Left ventricle myocardium inferior (tissue), 1 donor: ENCODE results near the gene AGAP9. TPM values are rescaled to one million over a fixed set of nuclear protein-coding genes. Genes with fewer than 3 reads are reported as not detected.
"Not testable (repeated sequence)": the region's sequence is repeated elsewhere in the genome, so short reads cannot be mapped to it uniquely, and the experiment has no call there.

Source experiments
- DNase-seq: peaks from one replicate; pipeline ENCODE4 v3.0.0-alpha.2; 2020
- H3K27ac ChIP-seq: fragments of 200-600 bp; replicated peaks from 2 replicates; pipeline ENCODE4 v1.8.0; 2021
- H3K27me3 ChIP-seq: fragments of 200-600 bp; 2 replicates; pipeline ENCODE4 v1.8.0; 2021; ENCODE audit warnings: low read depth
- H3K36me3 ChIP-seq: fragments of 200-600 bp; 2 replicates; pipeline ENCODE4 v1.8.0; 2021
- H3K4me1 ChIP-seq: fragments of 200-600 bp; 2 replicates; pipeline ENCODE4 v1.8.0; 2021
- H3K4me3 ChIP-seq: fragments of 200-600 bp; 2 replicates; pipeline ENCODE4 v1.8.0; 2021; ENCODE audit warnings: mild to moderate bottlenecking, moderate library complexity
- H3K9me3 ChIP-seq: fragments of 200-600 bp; replicated peaks from 2 replicates; pipeline ENCODE4 v1.8.0; 2021
- intact Hi-C: fragments of 100-400 bp; cut with micrococcal nuclease; formaldehyde crosslinking; loops from one replicate; pipeline ENCODE4 v1.11.0; 2022
- long read RNA-seq: library from polyadenylated mRNA; unstranded; transcript quantifications from one replicate; pipeline ENCODE4 v2.0.0, GENCODE V29; 2021
- total RNA-seq: library from RNA; stranded (reverse); fragmentation: NEBNext Ultra II Directional; extraction: Animal tissue kit (Norgen Biotek cat#: 25700); gene quantifications from one replicate; pipeline ENCODE4 v1.2.1, GENCODE V29; 2021
- donor health status: DM: no; HTN: yes; CAD: no; lungs with severe emphysema.

AGAP9 gene
- 1.6 TPM for total RNA-seq
- long read RNA-seq: 0 reads

- H3K4me1 ChIP-seq, H3K27ac ChIP-seq, DNase-seq, H3K9me3 ChIP-seq, H3K36me3 ChIP-seq, H3K4me3 ChIP-seq, H3K27me3 ChIP-seq, intact Hi-C loops: not testable (repeated sequence)
Measured at GRCh38 chr10:47523475-47523874, at the start of gene AGAP9. AGAP9 (minus strand) TSS chr10:47523638; CDS start chr10:47523526, 112 bp downstream.

DNA sequence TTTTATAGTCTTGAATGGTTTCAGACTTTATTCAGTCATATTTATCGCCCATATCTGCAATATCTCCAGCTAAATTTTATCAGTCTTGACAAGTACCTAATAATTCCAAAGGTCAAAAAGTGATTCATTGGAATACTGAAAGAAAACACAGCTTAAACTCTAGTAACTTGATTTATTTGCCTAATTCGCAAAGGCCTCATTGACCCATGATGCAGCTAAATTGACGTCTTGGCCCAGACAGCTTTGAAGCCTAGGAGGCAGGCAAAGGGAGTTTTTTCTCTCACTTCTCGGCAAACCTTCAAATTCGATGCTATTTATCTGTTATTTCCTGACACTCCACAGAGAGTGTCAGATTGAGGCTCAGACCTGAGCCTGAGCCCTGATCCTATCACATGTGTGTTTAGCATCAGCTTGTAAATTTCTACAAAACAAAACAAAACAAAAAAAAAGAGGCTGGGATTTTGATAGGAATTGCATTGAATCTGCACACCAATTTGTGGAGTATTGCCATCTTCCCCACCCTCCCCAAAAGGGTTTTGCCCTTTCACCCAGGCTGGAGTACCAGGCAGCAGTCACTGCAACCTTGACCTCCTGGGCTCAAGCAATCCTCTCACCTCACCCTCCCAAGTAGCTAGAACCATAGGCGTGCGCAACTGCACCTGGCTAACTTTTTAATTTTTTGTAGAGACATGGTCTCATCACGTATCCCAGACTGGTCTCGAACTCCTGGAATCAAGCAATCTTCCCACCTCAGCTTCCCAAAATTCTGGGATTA is 47.9 kb upstream of the AGAP9 start:
- H3K36me3 ChIP-seq, H3K27me3 ChIP-seq, H3K4me1 ChIP-seq, H3K9me3 ChIP-seq, H3K27ac ChIP-seq, DNase-seq, intact Hi-C loops, H3K4me3 ChIP-seq: not testable (repeated sequence)

GRCh38 chr10:47566757-47567156 is 43.3 kb upstream of the AGAP9 start:
- H3K9me3 ChIP-seq, H3K27me3 ChIP-seq, H3K36me3 ChIP-seq, DNase-seq, intact Hi-C loops, H3K4me1 ChIP-seq, H3K4me3 ChIP-seq, H3K27ac ChIP-seq: not testable (repeated sequence)

DNA sequence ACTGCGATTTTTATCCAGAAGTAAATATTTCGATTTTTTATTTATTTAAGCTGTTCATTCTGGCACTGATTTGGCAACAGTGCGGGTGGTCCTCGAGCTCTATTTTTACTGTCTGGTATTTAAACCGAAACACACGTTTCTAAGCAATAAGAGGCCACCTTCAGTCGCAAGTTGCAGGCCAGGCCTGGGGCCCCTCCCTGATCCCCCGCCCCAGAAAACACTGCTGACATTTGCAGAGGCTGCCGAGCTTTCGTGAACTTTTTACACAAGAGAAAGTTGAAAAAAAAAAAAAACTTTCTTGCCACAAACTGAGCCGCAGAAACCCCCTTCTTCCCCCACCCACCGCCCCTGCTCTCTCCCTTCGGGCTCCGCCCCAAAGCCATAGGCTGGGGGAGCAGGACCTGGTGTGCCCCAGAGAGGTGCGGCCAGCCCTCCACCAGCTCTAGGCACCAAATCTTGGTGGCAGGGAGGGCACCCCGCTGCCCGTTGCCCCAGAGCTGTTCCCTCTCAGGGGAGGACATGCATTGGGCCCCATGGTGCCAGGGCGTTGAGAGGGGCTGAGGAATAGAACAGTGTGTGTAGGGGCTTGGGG is 42.8 kb upstream of the AGAP9 start:
- DNase-seq, H3K9me3 ChIP-seq, intact Hi-C loops, H3K4me3 ChIP-seq, H3K27me3 ChIP-seq, H3K27ac ChIP-seq, H3K4me1 ChIP-seq, H3K36me3 ChIP-seq: not testable (repeated sequence)

GRCh38 chr10:47565517-47565920 is 42.1 kb upstream of the AGAP9 start:
- H3K9me3 ChIP-seq, H3K27me3 ChIP-seq, DNase-seq, intact Hi-C loops, H3K4me1 ChIP-seq, H3K27ac ChIP-seq, H3K36me3 ChIP-seq, H3K4me3 ChIP-seq: not testable (repeated sequence)

DNA sequence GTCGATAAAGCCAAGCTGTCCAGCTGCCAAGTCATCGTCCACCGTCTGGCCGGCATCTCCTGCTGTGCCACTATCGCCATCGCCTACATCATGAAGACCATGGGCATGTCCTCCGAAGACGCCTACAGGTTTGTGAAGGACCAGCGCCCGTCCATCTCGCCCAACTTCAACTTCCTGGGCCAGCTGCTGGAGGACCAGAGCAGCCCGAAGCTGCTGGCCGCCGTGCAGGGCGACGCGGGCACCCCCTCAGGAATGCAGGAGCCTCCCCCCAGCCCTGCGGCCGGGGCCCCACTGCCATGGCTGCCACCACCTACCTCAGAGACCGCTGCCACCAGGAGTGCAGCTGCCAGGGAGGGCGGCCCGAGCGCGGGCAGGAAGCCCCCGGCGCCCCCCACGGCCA is 41.5 kb upstream of the AGAP9 start:
- H3K4me1 ChIP-seq, intact Hi-C loops, H3K36me3 ChIP-seq, H3K27ac ChIP-seq, H3K4me3 ChIP-seq, H3K9me3 ChIP-seq, DNase-seq, H3K27me3 ChIP-seq: not testable (repeated sequence)

GRCh38 chr10:47564318-47564717 is 40.9 kb upstream of the AGAP9 start:
- H3K9me3 ChIP-seq, H3K27me3 ChIP-seq, DNase-seq, H3K36me3 ChIP-seq, H3K4me1 ChIP-seq, H3K4me3 ChIP-seq, intact Hi-C loops, H3K27ac ChIP-seq: not testable (repeated sequence)

- DNase-seq, H3K9me3 ChIP-seq, intact Hi-C loops, H3K27me3 ChIP-seq, H3K27ac ChIP-seq, H3K4me1 ChIP-seq, H3K36me3 ChIP-seq, H3K4me3 ChIP-seq: not testable (repeated sequence)
Measured at GRCh38 chr10:47560452-47560851, 37.0 kb upstream of the AGAP9 start.

DNA sequence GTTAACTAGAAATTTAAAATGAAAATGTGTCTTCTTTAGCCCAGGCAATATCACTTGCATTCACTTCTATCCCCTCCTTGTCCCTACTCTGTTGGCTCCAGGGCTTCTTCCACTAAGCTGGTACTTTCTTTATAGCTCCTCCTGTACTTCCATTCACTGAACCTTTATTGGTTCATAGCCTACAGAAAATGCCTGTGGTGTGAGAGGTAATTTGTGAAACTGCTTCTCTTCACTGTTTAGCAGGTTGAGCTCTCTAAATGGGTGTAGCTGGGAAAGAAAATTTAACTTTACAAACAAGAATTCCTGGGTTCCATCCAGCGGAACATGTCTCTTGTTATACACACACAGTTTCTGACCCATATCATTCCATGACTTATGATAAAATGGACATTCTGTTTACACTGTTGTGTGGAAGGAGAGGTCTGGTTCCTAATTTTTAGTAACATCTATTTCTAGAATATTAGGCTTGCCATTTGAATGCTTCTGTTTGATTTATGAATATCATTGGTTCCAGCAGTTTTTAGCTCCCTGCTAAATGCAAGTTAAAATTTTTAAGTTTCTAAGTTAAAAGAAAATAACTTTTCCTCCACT is 36.4 kb upstream of the AGAP9 start:
- H3K4me3 ChIP-seq, H3K9me3 ChIP-seq, DNase-seq, H3K27ac ChIP-seq, H3K36me3 ChIP-seq, intact Hi-C loops, H3K27me3 ChIP-seq, H3K4me1 ChIP-seq: not testable (repeated sequence)

DNA sequence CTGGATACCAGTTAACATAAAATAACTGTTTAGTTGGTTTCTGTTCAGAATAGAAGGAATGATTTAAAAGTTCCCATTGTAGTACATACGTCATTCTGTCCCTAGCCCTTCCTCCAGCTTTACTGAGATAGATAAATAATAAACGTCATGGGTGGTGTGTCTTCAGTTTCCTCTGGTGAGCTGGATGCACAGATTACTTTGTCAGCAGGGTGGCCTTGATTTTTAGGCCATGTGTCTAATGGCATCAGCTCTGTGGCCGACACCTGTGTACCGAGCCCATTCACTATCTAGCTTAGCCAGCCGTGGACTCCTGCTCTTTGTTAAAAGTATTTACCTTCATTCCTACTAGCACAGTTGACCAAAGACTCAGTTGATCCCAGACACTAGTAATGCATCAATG is 34.7 kb upstream of the AGAP9 start:
- DNase-seq, H3K4me1 ChIP-seq, H3K27me3 ChIP-seq, H3K36me3 ChIP-seq, intact Hi-C loops, H3K9me3 ChIP-seq, H3K27ac ChIP-seq, H3K4me3 ChIP-seq: not testable (repeated sequence)

GRCh38 chr10:47557616-47558015 is 34.2 kb upstream of the AGAP9 start:
- DNase-seq, H3K4me3 ChIP-seq, H3K27me3 ChIP-seq, H3K9me3 ChIP-seq, intact Hi-C loops, H3K36me3 ChIP-seq, H3K4me1 ChIP-seq, H3K27ac ChIP-seq: not testable (repeated sequence)

- intact Hi-C loops, H3K36me3 ChIP-seq, H3K4me3 ChIP-seq, H3K27ac ChIP-seq, DNase-seq, H3K4me1 ChIP-seq, H3K27me3 ChIP-seq, H3K9me3 ChIP-seq: not testable (repeated sequence)
Measured at GRCh38 chr10:47555334-47555733, 31.9 kb upstream of the AGAP9 start.

DNA sequence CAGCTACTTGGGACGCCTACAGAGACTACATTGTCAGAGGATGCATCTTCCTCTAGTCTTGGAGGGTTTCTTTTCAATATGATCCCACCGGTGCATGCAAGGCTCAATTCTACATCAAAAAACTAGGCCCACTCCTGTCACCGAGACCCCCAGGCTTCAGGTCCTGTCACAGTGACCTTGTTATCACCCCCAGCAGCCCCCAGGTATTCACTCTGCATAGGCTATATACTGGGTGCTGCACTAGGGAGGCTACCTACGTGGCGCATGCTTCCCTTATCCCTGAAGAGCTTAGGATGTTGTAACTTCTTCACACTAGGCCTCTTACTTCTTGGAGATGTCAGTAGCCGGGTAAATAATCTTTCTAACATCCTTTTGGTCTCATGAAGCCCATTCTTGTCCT is 31.1 kb upstream of the AGAP9 start:
- H3K36me3 ChIP-seq, DNase-seq, H3K9me3 ChIP-seq, H3K4me3 ChIP-seq, intact Hi-C loops, H3K4me1 ChIP-seq, H3K27ac ChIP-seq, H3K27me3 ChIP-seq: not testable (repeated sequence)

DNA sequence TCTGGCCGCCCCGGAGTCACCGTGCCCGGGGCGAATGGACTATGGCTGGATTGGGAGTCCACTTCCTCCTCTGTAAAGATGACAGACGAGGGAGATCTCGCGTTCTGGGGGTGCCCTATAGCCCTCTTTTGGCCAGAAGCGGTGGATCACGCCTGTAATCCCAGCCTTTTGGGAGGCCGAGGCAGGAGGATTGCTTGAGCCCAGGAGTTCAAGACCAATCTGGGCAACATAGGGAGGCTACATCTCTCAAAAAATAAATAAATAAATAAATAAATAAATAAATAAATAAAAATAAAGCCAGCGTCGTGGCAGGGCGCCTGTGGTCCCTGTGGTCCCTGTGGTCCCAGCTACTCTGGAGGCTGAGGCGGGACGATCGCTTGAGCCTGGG is 30.4 kb upstream of the AGAP9 start:
- H3K4me1 ChIP-seq, H3K27me3 ChIP-seq, intact Hi-C loops, H3K36me3 ChIP-seq, H3K9me3 ChIP-seq, DNase-seq: not testable (repeated sequence)
- peak overlapping the region; percentile 78 for H3K4me3 ChIP-seq
- peak overlapping the region; percentile 86 for H3K27ac ChIP-seq
